ENCODE data around the gene APBA2.
"Not testable (repeated sequence)": the region's sequence is repeated elsewhere in the genome, so short reads cannot be mapped to it uniquely, and the experiment has no call there.

The APBA2 gene

DNA sequence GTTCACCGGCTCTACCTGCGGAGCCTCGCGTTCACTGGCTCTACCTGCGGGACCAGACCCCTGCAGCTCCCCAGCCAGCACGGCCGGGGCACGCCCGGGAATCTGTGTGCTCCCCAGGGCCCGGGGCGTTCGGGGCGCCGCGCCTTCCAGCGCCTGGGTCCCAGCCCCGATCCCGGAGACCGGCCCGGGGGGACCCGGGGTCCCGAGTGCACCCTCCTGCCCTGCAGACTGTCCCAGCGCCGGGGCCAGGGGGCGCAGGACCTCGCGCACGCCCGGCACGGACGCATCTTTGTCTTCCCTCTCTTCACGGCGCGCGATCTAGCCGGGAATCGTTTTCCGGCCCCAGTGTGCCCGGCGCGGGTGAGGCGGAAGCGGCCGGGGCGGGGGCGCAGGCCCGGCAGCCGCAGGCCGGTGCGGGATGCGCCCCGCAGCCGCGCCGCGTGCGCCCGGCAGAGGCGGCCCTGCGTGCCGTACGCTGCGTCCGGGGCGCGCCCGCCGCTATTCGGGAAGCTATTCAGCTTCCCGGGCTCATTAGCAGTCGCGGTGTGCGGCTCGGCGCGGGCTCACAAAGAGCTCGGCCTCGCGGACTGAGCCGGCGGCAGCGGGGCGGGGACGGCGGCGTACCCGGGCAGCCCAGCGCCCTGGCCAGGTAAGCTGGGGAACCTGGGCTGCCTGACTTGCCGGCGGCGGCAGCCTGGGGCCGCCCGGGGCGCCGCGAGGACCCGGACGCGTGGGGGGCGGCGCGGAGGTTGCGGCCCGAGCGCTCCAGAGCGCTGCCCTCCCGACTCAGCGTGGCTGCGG is at the start of gene APBA2:
Gene APBA2, plus strand, starts transcription at position 345 of the 801 bp plus-strand sequence. CDS start 167,911 bp downstream, outside the sequence.
- no peak for DNase-seq

DNA sequence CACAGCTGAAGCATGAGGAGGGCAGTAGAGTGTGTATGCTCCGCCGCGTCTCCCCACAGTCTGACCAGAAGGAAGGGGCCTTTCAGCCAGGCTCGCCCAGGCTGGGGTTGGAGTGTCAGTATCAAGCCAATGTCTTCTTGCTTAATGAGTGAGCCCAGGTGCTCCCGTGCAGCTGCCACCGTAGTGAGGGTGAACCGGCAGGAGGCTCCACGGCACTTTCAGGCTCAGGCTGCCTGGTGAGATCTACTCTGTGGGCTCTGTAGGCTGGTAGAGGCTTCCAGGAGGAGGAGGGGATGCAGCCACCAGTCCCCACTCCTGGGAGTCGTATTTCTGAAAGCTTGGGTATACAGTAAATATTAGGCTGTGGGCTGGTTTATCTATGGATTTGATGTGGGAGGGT is 45.5 kb upstream of the APBA2 start:
- DNase-seq, result not testable (repeated sequence)

DNA sequence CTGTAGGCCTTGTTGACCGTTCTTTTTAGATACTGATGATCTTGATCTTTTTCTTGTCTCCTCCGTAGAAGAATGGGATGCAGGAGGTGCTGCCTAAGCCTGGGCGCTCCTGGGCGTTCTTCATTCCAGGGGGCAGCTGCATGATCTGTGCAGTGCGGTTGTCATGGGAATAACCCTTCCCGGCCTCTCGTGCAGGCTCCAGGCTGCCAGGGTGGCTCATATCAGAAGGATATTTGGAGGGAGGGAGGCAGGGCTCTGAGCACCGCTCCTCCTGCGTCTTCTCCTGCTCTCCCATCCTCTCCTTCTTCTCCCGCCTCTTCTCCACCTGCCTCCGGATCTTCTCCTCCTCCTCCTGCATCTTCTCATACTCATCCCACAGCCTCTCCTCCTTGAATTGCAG is 43.6 kb upstream of the APBA2 start:
- not testable (repeated sequence) for DNase-seq

GRCh38 chr15:28843520-28843919 is 42.3 kb upstream of the APBA2 start:
- DNase-seq, result not testable (repeated sequence)

- not testable (repeated sequence) for DNase-seq
Observed at GRCh38 chr15:28844147-28844546, 41.6 kb upstream of the APBA2 start.

GRCh38 chr15:28847247-28847646 is 38.5 kb upstream of the APBA2 start:
- not testable (repeated sequence) for DNase-seq

- DNase-seq, result not testable (repeated sequence)
Observed at GRCh38 chr15:28847959-28848358, 37.8 kb upstream of the APBA2 start.

DNA sequence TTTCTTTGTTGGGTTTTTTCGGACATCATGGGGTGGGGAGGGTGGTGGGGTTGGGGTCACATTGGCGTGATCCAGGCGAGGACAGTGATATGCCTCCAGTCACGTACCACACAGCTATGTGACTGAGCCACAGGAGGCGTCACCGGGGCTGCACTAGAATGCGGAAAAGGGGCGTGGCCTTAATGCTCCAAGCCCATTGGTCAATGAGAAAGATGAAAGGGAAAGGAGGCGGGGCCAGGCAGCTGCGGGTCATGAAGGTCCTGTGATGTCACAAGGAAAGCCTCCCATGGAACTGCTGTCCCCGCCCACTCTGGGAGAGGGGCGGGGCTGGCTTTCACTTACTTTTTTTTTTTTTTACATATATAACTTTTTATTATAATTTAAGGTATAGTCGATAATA is 37.3 kb upstream of the APBA2 start, which contains the start of gene GOLGA6L7:
Gene GOLGA6L7, minus strand, starts transcription at position 124 of the 400 bp plus-strand sequence. Its CDS starts 95 bp downstream, at position 29.
- not testable (repeated sequence) for DNase-seq

DNA sequence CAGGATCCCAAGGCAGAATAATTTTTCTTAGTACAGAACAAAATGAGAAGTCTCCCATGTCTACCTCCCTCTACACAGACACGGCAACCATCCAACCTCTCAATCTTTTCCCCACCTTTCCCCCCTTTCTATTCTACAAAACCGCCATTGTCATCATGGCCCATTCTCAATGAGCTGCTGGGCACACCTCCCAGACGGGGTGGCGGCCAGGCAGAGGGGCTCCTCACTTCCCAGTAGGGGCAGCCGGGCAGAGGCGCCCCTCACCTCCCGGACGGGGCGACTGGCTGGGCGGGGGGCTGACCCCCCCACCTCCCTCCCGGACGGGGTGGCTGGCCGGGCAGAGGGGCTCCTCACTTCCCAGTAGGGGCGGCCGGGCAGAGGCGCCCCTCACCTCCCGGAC is 36.5 kb upstream of the APBA2 start:
- not testable (repeated sequence) for DNase-seq

DNA sequence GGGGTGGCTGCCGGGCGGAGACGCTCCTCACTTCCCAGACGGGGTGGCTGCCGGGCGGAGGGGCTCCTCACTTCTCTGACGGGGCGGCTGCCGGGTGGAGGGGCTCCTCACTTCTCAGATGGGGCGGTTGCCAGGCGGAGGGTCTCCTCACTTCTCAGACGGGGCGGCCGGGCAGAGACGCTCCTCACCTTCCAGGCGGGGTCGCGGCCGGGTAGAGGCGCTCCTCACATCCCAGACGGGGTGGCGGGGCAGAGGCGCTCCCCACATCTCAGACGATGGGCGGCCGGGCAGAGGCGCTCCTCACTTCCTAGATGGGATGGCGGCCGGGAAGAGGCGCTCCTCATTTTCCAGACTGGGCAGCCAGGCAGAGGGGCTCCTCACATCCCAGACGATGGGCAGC is 36.0 kb upstream of the APBA2 start:
- DNase-seq, result not testable (repeated sequence)

GRCh38 chr15:28853654-28854053 is 32.1 kb upstream of the APBA2 start:
- DNase-seq, result not testable (repeated sequence)

- DNase-seq, result not testable (repeated sequence)
Observed at GRCh38 chr15:28854578-28854977, 31.2 kb upstream of the APBA2 start.

GRCh38 chr15:28861031-28861534 is 24.7 kb upstream of the APBA2 start:
- DNase-seq, result no peak

DNA sequence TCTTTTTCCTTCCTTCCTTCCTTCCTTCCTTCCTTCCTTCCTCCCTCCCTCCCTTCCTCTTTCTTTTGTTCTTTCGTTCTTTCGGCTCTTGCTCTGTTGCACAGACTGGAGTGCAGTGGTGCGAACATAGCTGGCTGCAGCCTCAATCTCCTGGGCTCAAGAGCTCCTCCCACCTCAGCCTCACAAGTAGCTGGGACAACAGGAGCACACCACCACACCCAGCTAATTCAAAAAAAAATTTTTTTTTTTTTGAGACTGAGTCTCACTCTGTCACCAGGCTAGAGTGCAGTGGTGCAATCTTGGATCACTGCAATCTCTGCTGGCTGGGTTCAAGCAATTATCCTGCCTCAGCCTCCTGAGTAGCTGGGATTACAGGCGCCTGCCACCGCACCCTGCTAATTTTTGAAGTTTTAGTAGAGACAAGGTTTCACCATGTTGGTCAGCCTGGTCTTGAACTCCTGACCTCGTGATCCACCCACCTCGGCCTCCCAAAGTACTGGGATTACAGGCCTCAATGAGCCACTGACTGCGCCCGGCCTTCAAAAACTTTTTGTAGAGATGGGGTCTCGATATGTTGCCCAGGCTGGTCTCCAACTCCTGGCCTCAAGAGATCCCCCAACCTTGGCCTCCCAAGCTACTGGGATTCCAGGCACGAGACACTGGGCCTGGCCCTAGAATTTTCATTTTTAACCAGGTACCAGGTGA is 24.0 kb upstream of the APBA2 start:
- not testable (repeated sequence) for DNase-seq

GRCh38 chr15:28868744-28869345 is 16.9 kb upstream of the APBA2 start:
- DNase-seq, result no peak

GRCh38 chr15:28871168-28871567 is 14.6 kb upstream of the APBA2 start:
- DNase-seq, result no peak

GRCh38 chr15:28873006-28873405 is 12.8 kb upstream of the APBA2 start:
- DNase-seq, result no peak

DNA sequence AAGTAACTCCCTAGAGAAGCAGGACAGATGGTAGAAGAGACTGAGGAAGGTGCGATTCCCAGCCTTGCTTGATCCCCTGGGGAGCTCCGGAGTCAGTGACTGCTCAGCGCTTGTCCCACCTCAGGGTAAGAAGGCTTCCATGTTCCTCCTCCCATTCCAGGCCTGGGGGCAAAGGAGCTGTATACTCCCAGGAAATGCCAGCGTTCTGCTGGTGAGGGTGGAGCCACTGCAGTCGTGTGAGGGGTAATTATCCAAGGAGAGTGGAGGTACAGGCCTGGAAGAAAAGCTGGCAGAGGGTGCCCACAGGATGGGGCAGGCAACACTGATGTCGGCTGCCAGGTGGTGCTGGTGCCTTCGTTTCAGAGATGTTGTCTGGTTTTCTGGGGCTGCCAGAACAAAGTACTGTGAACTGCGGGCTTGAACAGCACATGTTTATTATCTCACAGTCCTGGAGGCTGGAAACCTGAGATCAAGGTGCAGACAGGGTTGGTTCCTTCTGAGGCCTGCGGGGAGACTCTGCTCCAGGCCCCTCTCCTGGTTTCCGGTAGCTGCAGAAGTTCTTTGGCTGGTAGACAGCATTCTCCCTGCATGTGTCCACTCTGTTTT is 12.1 kb upstream of the APBA2 start:
- DNase-seq, result no peak

DNA sequence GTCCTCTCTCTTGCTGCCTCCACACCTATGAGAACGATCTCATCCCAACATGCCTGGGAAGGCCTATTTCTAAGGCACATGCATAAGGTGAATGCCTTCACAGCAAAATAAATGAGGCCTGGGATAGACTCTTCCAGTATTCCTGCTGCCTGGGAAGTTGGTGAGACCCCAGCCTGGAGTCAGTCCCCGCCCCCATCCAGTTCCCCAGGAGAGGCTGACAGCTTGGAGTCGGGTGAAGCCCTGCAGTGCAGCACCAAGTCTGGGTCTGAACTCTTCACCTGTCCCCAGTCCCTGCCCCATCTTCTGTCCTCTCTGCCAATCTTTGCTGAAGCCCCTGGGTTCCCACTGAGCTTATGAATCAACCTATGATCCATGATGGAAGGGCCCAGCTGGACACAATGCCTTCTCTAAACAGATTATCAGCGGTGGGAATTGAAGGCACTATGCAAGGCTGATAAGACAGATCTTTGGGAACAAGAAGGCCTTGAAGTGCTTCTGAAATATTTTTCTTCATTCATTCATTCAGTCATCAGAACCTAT is 10.2 kb upstream of the APBA2 start:
- DNase-seq, result no peak

- no peak for DNase-seq
Observed at GRCh38 chr15:28876131-28876844, 9.5 kb upstream of the APBA2 start.

DNA sequence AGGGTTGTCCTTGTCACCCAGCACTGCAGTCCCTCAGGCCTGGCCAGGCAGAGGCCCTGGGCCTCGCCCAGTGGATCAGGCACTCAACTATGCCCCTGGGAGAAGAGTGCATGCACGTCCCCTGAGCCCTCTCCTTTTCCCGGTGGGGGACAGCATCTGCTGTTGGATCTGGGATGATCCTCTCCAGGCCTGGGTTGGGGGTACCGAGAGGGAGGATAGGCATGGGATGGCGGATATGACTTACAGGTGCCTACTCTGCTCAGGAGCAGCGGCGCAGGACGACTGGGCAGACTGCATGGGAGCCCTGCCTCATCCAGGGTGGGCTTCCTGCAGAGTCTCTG is 9.0 kb upstream of the APBA2 start:
- no peak for DNase-seq

GRCh38 chr15:28878209-28878608 is 7.6 kb upstream of the APBA2 start:
- DNase-seq, result no peak

Data from NCI-H1105 treated with DMSO at 0.1 percent for 48 hours (cell line).